HCT116 (cell line): ENCODE results near the gene PLEKHA8. TPM values are rescaled to one million over a fixed set of nuclear protein-coding genes. Genes with fewer than 3 reads are reported as not detected.

Source experiments
- ATAC-seq: fragments of 200-7000 bp; cut with Tn5 transposase; 2 replicates; pipeline ENCODE4 v1.9.1; 2020; ENCODE audit warnings: mild to moderate bottlenecking, moderate library complexity
- BruUV-seq: library from RNA; stranded (reverse); fragments of 400-500 nt; replicated peaks from 2 replicates; lab custom pipeline; 2021; lab: Mats Ljungman, UMichigan
- CTCF ChIA-PET: fragments of 300-600 bp; sonication (Branson Sonifier 250); formaldehyde crosslinking; loops from one replicate; lab custom pipeline; 2021; ENCODE audit warnings: antibody characterized with exemption; lab: Charles Lee
- POLR2A ChIA-PET: fragments of 300-600, 350-600 bp; sonication (Branson Sonifier 250); formaldehyde crosslinking; loops from one replicate; lab custom pipeline; 2021; ENCODE audit warnings: antibody characterized with exemption; lab: Charles Lee
- RAD21 ChIA-PET, 2 experiments: fragments of 300-600 bp; sonication (Branson Sonifier 250); formaldehyde crosslinking; loops; one replicate each; lab custom pipeline; 2023; ENCODE audit warnings: low total read pairs in 2 of 2; ENCODE audit not compliant: uncharacterized antibody in 2 of 2, unreplicated experiment in 2 of 2, low non-redundant PET in 1 of 2; lab: Charles Lee
- DNase-seq: peaks from one replicate; pipeline ENCODE4 v3.0.0-alpha.2; 2010; ENCODE audit warnings: low read depth, low spot score
- H2AFZ ChIP-seq: fragments of 200-600 bp; shearing (Covaris generic), sonication (generic); 2 replicates; pipeline ENCODE4 v1.6.1; 2017; ENCODE audit warnings: low read depth, mixed run types, mixed read lengths, antibody characterized with exemption, low read length; ENCODE audit not compliant: poor library complexity, severe bottlenecking
- H3K27ac ChIP-seq: 2 replicates; pipeline ENCODE4 v1.5.1; 2012; ENCODE audit warnings: low read depth, low read length
- H3K27me3 ChIP-seq: fragments of 200-600 bp; sonication (generic); 2 replicates; pipeline ENCODE4 v1.6.1; 2016; ENCODE audit warnings: mixed run types, low read length, mixed read lengths; ENCODE audit not compliant: insufficient read depth
- H3K36me3 ChIP-seq, 2 experiments: fragments of 200-500 bp in 1 of 2; fragments of 200-600 bp in 1 of 2; sonication (Bioruptor generic) in 1 of 2; sonication (generic) in 1 of 2; 2 replicates each; pipeline versions ENCODE4 v1.5.1 to v1.6.1; 2014 to 2016; ENCODE audit warnings: low read length in 2 of 2, inconsistent platforms in 1 of 2, mixed read lengths in 1 of 2, mixed run types in 1 of 2; ENCODE audit not compliant: insufficient read depth in 2 of 2, control insufficient read depth in 1 of 2
- H3K4me1 ChIP-seq, 2 experiments: fragments of 200-600 bp in 1 of 2; sonication (generic) in 1 of 2; 2 replicates each; pipeline versions ENCODE4 v1.5.1 to v1.6.1; 2012 to 2017; ENCODE audit warnings: low read length in 2 of 2, inconsistent platforms in 1 of 2, mild to moderate bottlenecking in 1 of 2, mixed read lengths in 1 of 2, mixed run types in 1 of 2, moderate library complexity in 1 of 2; ENCODE audit not compliant: insufficient read depth in 2 of 2, control insufficient read depth in 1 of 2
- H3K4me2 ChIP-seq: fragments of 200-600 bp; sonication (generic); 2 replicates; pipeline ENCODE4 v1.6.1; 2017; ENCODE audit warnings: mixed run types, low read length, mixed read lengths
- H3K4me3 ChIP-seq, 2 experiments: fragments of 200-600 bp in 1 of 2; sonication (generic) in 1 of 2; replicated peaks in 1 of 2; 2 replicates each; pipeline ENCODE4 v1.5.1; 2011 to 2016; ENCODE audit warnings: low read length in 2 of 2, control low read depth in 1 of 2, low read depth in 1 of 2, mild to moderate bottlenecking in 1 of 2, mixed read lengths in 1 of 2, mixed run types in 1 of 2
- H3K79me2 ChIP-seq: fragments of 200-600 bp; sonication (generic); 2 replicates; pipeline ENCODE4 v1.6.1; 2017; ENCODE audit warnings: mild to moderate bottlenecking, mixed run types, low read length, moderate library complexity, mixed read lengths; ENCODE audit not compliant: insufficient read depth
- H3K9ac ChIP-seq: fragments of 200-600 bp; sonication (generic); 2 replicates; pipeline ENCODE4 v1.6.1; 2016; ENCODE audit warnings: low read length, mixed read lengths
- H3K9me2 ChIP-seq: fragments of 200-600 bp; sonication (generic), shearing (Covaris generic); 2 replicates; pipeline ENCODE4 v1.6.1; 2017; ENCODE audit warnings: mixed run types, mild to moderate bottlenecking, moderate library complexity; ENCODE audit not compliant: insufficient read depth
- H3K9me3 ChIP-seq, 2 experiments: fragments of 200-500 bp in 1 of 2; fragments of 200-600 bp in 1 of 2; sonication (Bioruptor generic) in 1 of 2; sonication (generic) in 1 of 2; 2 replicates each; pipeline ENCODE4 v1.6.1; 2014 to 2017; ENCODE audit warnings: low read length in 2 of 2, mixed read lengths in 2 of 2, inconsistent platforms in 1 of 2, low read depth in 1 of 2, mild to moderate bottlenecking in 1 of 2, mixed run types in 1 of 2, moderate library complexity in 1 of 2; ENCODE audit not compliant: control insufficient read depth in 1 of 2, insufficient read depth in 1 of 2
- H4K20me1 ChIP-seq: fragments of 200-600 bp; sonication (generic), shearing (Covaris generic); 2 replicates; pipeline ENCODE4 v1.6.1; 2017; ENCODE audit warnings: mixed run types, mild to moderate bottlenecking, moderate library complexity; ENCODE audit not compliant: insufficient read depth
- CBX3 ChIP-seq: IDR thresholded peaks from 2 replicates; pipeline ENCODE4 v1.6.1; 2012; ENCODE audit warnings: low read depth
- CEBPB ChIP-seq: IDR thresholded peaks from 2 replicates; pipeline ENCODE4 v1.6.1; 2012; ENCODE audit warnings: low read depth
- ELF1 ChIP-seq: IDR thresholded peaks from 2 replicates; pipeline ENCODE4 v1.6.1; 2012; ENCODE audit warnings: low read depth, borderline replicate concordance
- EZH2 ChIP-seq: fragments of 200-600 bp; sonication (generic); IDR thresholded peaks from 2 replicates; pipeline ENCODE4 v1.6.1; 2017; ENCODE audit warnings: antibody characterized with exemption, mixed run types
- EZH2phosphoT487 ChIP-seq: fragments of 200-600 bp; IDR thresholded peaks from 2 replicates; pipeline ENCODE4 v1.6.1; 2018; ENCODE audit warnings: antibody characterized with exemption, borderline replicate concordance
- FOSL1 ChIP-seq: IDR thresholded peaks from 2 replicates; pipeline ENCODE4 v1.6.1; 2012; ENCODE audit warnings: low read depth
- JUND ChIP-seq: IDR thresholded peaks from 2 replicates; pipeline ENCODE4 v1.6.1; 2012
- MAX ChIP-seq: IDR thresholded peaks from 2 replicates; pipeline ENCODE4 v1.6.1; 2012
- POLR2AphosphoS5 ChIP-seq: IDR thresholded peaks from 2 replicates; pipeline ENCODE4 v1.6.1; 2011; ENCODE audit warnings: mild to moderate bottlenecking, low read depth, low read length, moderate library complexity
- RAD21 ChIP-seq: IDR thresholded peaks from 2 replicates; pipeline ENCODE4 v1.6.1; 2012; ENCODE audit warnings: low read depth, mild to moderate bottlenecking
- SIN3A ChIP-seq: IDR thresholded peaks from 2 replicates; pipeline ENCODE4 v1.6.1; 2012; ENCODE audit warnings: low read depth
- SP1 ChIP-seq: IDR thresholded peaks from 2 replicates; pipeline ENCODE4 v1.6.1; 2012; ENCODE audit warnings: low read depth
- SRF ChIP-seq: IDR thresholded peaks from 2 replicates; pipeline ENCODE4 v1.6.1; 2012; ENCODE audit warnings: low read depth
- TCF7L2 ChIP-seq: IDR thresholded peaks from 2 replicates; pipeline ENCODE4 v1.7.0; 2011; ENCODE audit warnings: borderline replicate concordance, inconsistent platforms; ENCODE audit not compliant: insufficient read depth, insufficient read length; ENCODE audit errors: extremely low read depth
- YY1 ChIP-seq: IDR thresholded peaks from 2 replicates; pipeline ENCODE4 v1.6.1; 2011; ENCODE audit warnings: low read length, low read depth, moderate library complexity, mild to moderate bottlenecking; ENCODE audit not compliant: insufficient replicate concordance; ENCODE audit errors: extremely low read depth
- intact Hi-C: fragments of 100-400 bp; cut with micrococcal nuclease; formaldehyde crosslinking; loops from 2 replicates; pipeline ENCODE4 v1.10.0; 2022
- total RNA-seq: library from RNA; stranded (reverse); gene quantifications from one replicate; pipeline ENCODE4 v1.2.1, GENCODE V29; 2021; ENCODE audit not compliant: unreplicated experiment

PLEKHA8 gene
- total RNA-seq, 1 experiment from 2014 or later, result 13.6 TPM

- intact Hi-C loops, result loop anchor here (1.0 kb wide), 1 partner anchor 38 kb away; the partner anchor contains the start of gene FKBP14
- Histone ChIP-seq H3K4me1 (peaks cover 14 to 42% of the 10 kb centered on the region in 2 experiments), H3K4me2 (peak overlapping the region; percentile 91), H3K36me3 (0 out of 4 replicates have a peak, but pooled peaks cover 0 to 4% of the 10 kb centered on the region in 2 experiments), H3K9ac (peak overlapping the region; percentile 95), H3K4me3 (peak overlapping the region; percentile 80 to 88), H4K20me1 (no peaks in the 10 kb centered on the region), H3K27ac (peak overlapping the region; percentile 100), H3K79me2 (peaks cover 56% of the 10 kb centered on the region), H3K9me3 (no peaks in the 10 kb centered on the region), H2AFZ (no peak overlapping the region), H3K9me2 (no peaks in the 10 kb centered on the region), H3K27me3 (no peaks in the 10 kb centered on the region)
- ChIA-PET CTCF (no interaction called here), RAD21 (no interaction called here), POLR2A (interaction anchor here (1.1 to 1.9 kb wide), 2 partner anchors 10 to 39 kb away, joined by 3 to 4 read pairs; partner anchors contain the start of gene FKBP14)
- TF ChIP-seq CBX3, result no peak; the same call in 1 of the 2 replicates
- peak; percentile 90 for TF ChIP-seq FOSL1
- TF ChIP-seq POLR2AphosphoS5, result peak; percentile 45; the same call in 1 of the 2 replicates
- TF ChIP-seq JUND, result peak; percentile 94
- no peak for TF ChIP-seq EZH2
- TF ChIP-seq TCF7L2, result peak; percentile 44
- TF ChIP-seq SIN3A, result peak; percentile 64; the same call in 1 of the 2 replicates
- TF ChIP-seq ELF1, result peak; percentile 62; the same call in 1 of the 2 replicates
- TF ChIP-seq CEBPB, result peak; percentile 84
- TF ChIP-seq RAD21, result no peak
- peak; percentile 91 for TF ChIP-seq YY1
- TF ChIP-seq MAX, result peak; percentile 84
- TF ChIP-seq SRF, result peak; percentile 44; the same call in 1 of the 2 replicates
- peak; percentile 75 for TF ChIP-seq SP1
- no peak for TF ChIP-seq EZH2phosphoT487
- ATAC-seq (peak; percentile 51), DNase-seq (peak; percentile 89)
- no TSS peak for BruUV-seq
Observed at GRCh38 chr7:29987811-29988317, 40.3 kb upstream of the PLEKHA8 start.
